GM12864 (cell line): ENCODE measurements around the gene DGKI.

ENCODE experiments used
- DNase-seq: peaks from one replicate; pipeline ENCODE4 v3.0.0-alpha.2; 2011; ENCODE audit warnings: low read depth
- H3K4me3 ChIP-seq: 2 replicates; pipeline ENCODE4 v1.5.1; 2011; ENCODE audit warnings: mild to moderate bottlenecking, low read depth, low read length, control low read depth
- CTCF ChIP-seq: IDR thresholded peaks from 2 replicates; pipeline ENCODE4 v1.5.1; 2011; ENCODE audit warnings: low read depth, mild to moderate bottlenecking, moderate library complexity, low read length, control low read depth, inconsistent platforms; ENCODE audit errors: missing control alignments

DGKI gene

GRCh38 chr7:137670222-137671064, 176.3 kb downstream of the DGKI start:
- DNase-seq, result no peak
- no peak for TF ChIP-seq CTCF
- H3K4me3 ChIP-seq, result no peak overlapping the region

- H3K4me3 ChIP-seq, result no peak overlapping the region
- TF ChIP-seq CTCF, result no peak
- DNase-seq, result no peak
These were observed 177.1 kb downstream of the DGKI start for GRCh38 chr7:137669706-137670105.

GRCh38 chr7:137668404-137668803, 178.4 kb downstream of the DGKI start:
- TF ChIP-seq CTCF, result no peak
- no peak overlapping the region for H3K4me3 ChIP-seq
- DNase-seq, result no peak

- H3K4me3 ChIP-seq, result no peak overlapping the region
- no peak for TF ChIP-seq CTCF
- DNase-seq, result no peak
These were observed 179.0 kb downstream of the DGKI start for GRCh38 chr7:137667633-137668387.

GRCh38 chr7:137664846-137665245, 181.9 kb downstream of the DGKI start:
- no peak for DNase-seq
- no peak overlapping the region for H3K4me3 ChIP-seq
- TF ChIP-seq CTCF, result no peak

GRCh38 chr7:137661634-137662033, 185.1 kb downstream of the DGKI start:
- no peak overlapping the region for H3K4me3 ChIP-seq
- TF ChIP-seq CTCF, result no peak
- DNase-seq, result no peak
